ENCODE data around the gene KMT2C.
A peak's percentile ranks its signal among the peaks of the same experiment; 100 is the strongest.

KMT2C gene

DNA sequence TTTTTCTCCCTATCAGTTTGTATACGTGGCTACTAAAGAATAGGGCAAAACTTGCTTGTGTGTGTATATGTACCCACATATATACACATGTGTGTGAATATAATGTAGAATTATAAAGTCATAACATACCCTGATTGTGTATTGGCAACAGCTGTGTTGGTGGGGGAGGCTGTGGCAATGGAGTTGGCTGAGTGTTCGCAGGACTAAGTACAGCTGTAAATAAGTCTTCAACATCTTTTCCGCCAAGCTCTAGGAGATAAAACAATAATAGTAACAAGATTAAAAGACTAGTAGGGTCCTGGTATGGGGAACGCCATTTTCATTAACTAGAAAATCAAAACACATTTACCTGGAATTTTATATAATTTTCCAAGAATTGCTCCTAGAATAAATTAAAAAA is 241.9 kb downstream of the KMT2C start:
- no peak for DNase-seq

GRCh38 chr7:152189061-152189460 is 246.7 kb downstream of the KMT2C start:
- DNase-seq = no peak

DNA sequence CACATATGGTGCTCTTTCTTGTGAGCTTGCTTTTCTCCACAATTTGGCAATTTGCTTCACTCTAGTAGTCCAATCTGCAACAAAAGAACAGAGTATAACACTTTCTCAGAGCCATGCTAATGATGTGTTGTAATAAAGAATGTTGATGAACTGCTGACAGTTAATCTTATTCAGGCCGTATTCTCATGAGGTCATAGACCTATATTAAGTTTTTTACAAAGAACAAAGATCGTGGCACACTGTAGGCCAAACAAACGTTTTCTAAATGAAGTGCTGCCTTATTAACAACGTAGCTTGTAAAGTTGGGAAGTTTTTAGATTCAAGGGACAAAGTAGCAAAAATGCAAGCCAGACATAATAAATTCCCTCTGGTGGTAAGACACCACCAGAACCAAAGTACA is 250.2 kb downstream of the KMT2C start:
- no peak for DNase-seq

DNA sequence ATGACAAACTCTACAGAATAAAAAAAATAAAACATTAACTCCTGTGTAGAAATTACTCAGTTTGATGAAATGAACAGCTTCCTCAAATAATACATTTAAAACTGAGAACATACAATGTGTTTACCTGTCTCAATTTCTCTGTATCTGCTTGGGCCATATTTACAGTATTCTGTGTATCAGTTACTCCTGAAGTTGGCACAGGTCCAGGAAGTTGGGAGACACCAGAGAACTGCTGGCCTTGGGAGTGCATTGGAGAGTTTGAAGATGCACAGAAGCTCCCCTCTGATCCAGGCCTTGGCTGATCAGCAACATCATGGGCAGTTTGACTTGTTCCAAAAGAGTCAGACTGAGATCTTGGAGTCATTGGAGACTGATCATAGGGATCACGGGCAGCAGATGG is 255.2 kb downstream of the KMT2C start:
- no peak for DNase-seq

- DNase-seq = no peak
Measured at GRCh38 chr7:152180048-152180447, 255.8 kb downstream of the KMT2C start.

- DNase-seq = no peak
Measured at GRCh38 chr7:152178405-152179058, 257.3 kb downstream of the KMT2C start.

- DNase-seq = no peak
Measured at GRCh38 chr7:152177681-152178404, 258.0 kb downstream of the KMT2C start.

GRCh38 chr7:152176797-152177196 is 259.0 kb downstream of the KMT2C start:
- no peak for DNase-seq

GRCh38 chr7:152173372-152174070 is 262.3 kb downstream of the KMT2C start:
- no peak for DNase-seq

DNA sequence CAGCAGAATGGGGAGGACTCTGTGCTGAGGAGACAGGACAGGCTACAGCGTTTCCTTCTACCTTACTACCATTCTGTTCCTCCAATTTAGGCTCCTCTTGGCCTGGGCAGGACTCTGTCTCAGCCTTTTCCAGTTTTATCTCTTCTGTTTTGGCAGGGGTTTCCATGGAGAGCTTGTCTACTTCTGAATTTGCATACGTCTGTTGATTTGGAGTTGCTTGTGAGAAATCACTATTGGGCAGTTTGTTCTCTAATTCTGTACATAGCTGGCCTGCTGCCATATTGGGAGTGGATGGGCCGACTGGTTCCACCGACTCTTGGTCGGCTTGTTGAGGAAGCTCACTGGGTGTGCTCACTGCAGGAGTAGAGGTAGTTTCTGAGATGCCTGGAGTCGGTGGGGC is 273.5 kb downstream of the KMT2C start:
- DNase-seq = no peak

DNA sequence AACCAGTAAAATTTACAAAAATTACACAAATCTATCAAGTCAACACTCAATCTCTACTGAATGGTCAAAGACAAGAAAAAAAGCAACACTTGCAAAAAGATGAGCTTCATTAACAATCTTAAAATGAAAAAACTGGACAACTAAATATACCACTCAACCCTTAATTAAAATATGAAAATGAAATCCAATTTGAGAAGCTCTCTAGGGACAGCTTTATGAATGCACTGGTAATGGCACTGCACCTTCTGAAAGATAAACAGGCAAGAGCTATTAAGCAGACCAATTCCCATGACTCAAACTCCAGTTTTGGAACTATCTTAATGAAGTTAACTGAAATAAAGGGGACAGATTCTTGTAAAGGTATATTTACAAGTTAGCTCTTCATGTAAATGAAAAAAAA is 274.6 kb downstream of the KMT2C start:
- no peak for DNase-seq

- DNase-seq = no peak
Measured at GRCh38 chr7:152158801-152159587, 276.8 kb downstream of the KMT2C start.

- DNase-seq = no peak
Measured at GRCh38 chr7:152152267-152152666, 283.5 kb downstream of the KMT2C start.

DNA sequence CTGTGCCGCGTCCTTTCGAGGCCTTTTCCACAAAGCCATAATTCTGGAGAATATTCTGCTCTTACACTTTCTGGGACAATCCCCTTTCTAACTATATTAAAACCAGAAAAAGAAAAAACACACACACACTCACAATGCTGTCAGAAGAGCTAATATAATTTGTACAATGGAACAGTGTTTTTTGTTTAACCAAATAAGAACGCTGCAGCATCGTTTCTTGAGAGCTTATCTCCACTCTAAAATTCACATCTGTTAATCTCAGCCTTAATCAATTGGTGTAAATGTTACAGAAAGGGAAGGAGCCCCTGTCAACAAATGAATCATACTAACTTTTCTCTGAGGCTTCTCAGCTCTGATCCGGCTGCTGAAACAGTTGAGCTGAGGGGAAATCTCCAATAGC is 286.4 kb downstream of the KMT2C start:
- DNase-seq = no peak

- DNase-seq = no peak
Measured at GRCh38 chr7:152148706-152149105, 287.1 kb downstream of the KMT2C start.

DNA sequence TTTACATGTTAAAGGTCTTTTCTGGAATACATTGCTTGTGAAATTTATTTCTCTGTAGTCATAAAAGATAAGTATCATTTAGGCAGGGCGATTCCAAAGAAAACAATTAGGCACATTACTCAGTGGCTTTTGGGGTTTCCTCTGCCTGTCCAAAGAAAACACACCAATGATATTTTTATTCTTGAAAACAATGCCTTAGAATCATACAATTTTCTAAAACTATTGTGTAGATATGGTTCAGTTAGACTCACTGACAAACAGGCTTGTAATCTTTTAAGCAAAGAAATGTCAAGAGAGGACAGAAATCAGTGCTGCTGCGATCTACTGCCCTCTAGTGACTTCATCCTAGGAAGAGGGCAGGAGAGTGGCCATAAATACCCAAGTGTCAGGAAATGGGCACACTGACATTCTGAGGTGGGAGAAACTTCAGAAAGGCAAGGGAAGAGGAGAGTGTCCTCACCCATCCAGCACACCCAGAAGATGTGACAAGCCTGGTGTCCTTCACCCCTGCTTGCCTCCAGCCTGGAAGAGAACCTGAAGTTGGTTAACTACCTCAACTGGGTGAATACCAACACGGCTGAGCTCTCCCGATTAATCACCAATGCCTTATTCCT is 289.8 kb downstream of the KMT2C start:
- DNase-seq = peak; percentile 34

DNA sequence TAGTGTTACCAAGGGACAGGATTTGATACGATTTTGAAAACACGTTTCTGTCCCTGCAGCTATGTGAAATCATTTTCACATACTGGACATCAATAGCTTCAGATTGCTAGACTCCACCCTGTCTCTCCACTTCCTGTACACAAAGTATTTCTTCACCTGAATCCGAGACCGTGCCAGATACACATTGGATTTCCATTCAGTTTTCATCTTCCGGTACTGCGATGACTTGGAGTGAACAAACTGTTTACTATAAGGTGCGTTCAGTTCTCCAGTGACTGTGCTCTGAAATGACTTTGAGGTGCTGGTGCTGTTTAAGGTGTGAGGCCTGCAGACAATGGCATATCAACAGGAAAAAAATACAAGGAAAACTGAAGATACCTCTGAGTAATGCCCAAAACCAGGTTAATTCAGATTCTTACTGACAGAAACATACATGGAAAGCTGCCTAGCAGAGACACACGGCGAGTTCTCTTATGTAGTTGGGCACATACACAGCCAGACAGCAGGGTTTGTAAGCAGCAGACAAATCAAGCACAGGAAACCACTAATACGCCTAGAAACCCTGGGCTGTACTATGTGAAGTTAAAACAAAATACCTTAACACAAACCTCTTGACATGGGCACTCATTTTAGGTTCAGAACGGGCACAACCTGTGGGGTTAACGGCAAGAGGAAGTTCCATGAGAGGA is 291.1 kb downstream of the KMT2C start:
- DNase-seq = no peak

GRCh38 chr7:152142976-152143595 is 292.7 kb downstream of the KMT2C start:
- DNase-seq = no peak

GRCh38 chr7:152140560-152140959 is 295.2 kb downstream of the KMT2C start:
- DNase-seq = no peak

GRCh38 chr7:152140067-152140466 is 295.7 kb downstream of the KMT2C start:
- DNase-seq = no peak

DNA sequence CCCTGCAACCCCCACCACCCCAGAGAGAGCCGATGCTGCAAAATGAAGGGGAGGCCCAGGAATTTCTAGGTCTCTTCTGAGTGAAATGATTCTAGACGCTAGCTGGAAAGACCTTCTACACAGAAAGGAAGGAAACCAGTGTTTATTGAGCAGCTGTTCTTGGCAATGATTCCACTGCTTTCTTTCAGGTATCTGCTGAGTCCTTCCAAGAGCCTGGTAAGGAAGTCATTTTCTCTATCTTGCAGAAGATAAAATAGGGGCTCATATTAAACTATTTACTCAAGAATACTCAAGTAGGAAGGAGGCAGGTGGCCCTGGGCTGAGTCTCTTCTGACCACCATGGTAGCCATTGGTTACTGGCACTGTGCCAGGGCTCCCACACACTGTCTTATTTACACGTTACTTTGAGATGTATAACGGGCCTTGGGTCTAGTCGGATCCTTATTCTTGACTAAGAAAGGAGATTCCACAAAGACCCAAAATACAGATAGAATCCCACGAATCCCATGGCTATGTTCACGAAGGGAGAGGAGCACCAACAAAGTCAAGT is 298.3 kb downstream of the KMT2C start:
- DNase-seq = no peak
